HCT116 (cell line): ENCODE results near the gene VSTM2B. TPM values are rescaled to one million over a fixed set of nuclear protein-coding genes. Genes with fewer than 3 reads are reported as not detected.
A peak's percentile ranks its signal among the peaks of the same experiment; 100 is the strongest.

Experiments
- ATAC-seq: fragments of 200-7000 bp; cut with Tn5 transposase; 2 replicates; pipeline ENCODE4 v1.9.1; 2020; ENCODE audit warnings: mild to moderate bottlenecking, moderate library complexity
- BruUV-seq: library from RNA; stranded (reverse); fragments of 400-500 nt; replicated peaks from 2 replicates; lab custom pipeline; 2021; lab: Mats Ljungman, UMichigan
- CTCF ChIA-PET: fragments of 300-600 bp; sonication (Branson Sonifier 250); formaldehyde crosslinking; loops from one replicate; lab custom pipeline; 2021; ENCODE audit warnings: antibody characterized with exemption; lab: Charles Lee
- POLR2A ChIA-PET: fragments of 300-600, 350-600 bp; sonication (Branson Sonifier 250); formaldehyde crosslinking; loops from one replicate; lab custom pipeline; 2021; ENCODE audit warnings: antibody characterized with exemption; lab: Charles Lee
- RAD21 ChIA-PET, 2 experiments: fragments of 300-600 bp; sonication (Branson Sonifier 250); formaldehyde crosslinking; loops; one replicate each; lab custom pipeline; 2023; ENCODE audit warnings: low total read pairs in 2 of 2; ENCODE audit not compliant: uncharacterized antibody in 2 of 2, unreplicated experiment in 2 of 2, low non-redundant PET in 1 of 2; lab: Charles Lee
- DNase-seq: peaks from one replicate; pipeline ENCODE4 v3.0.0-alpha.2; 2010; ENCODE audit warnings: low read depth, low spot score
- H2AFZ ChIP-seq: fragments of 200-600 bp; shearing (Covaris generic), sonication (generic); 2 replicates; pipeline ENCODE4 v1.6.1; 2017; ENCODE audit warnings: low read depth, mixed run types, mixed read lengths, antibody characterized with exemption, low read length; ENCODE audit not compliant: poor library complexity, severe bottlenecking
- H3K27ac ChIP-seq: 2 replicates; pipeline ENCODE4 v1.5.1; 2012; ENCODE audit warnings: low read depth, low read length
- H3K27me3 ChIP-seq: fragments of 200-600 bp; sonication (generic); 2 replicates; pipeline ENCODE4 v1.6.1; 2016; ENCODE audit warnings: mixed run types, low read length, mixed read lengths; ENCODE audit not compliant: insufficient read depth
- H3K36me3 ChIP-seq, 2 experiments: fragments of 200-500 bp in 1 of 2; fragments of 200-600 bp in 1 of 2; sonication (Bioruptor generic) in 1 of 2; sonication (generic) in 1 of 2; 2 replicates each; pipeline versions ENCODE4 v1.5.1 to v1.6.1; 2014 to 2016; ENCODE audit warnings: low read length in 2 of 2, inconsistent platforms in 1 of 2, mixed read lengths in 1 of 2, mixed run types in 1 of 2; ENCODE audit not compliant: insufficient read depth in 2 of 2, control insufficient read depth in 1 of 2
- H3K4me1 ChIP-seq, 2 experiments: fragments of 200-600 bp in 1 of 2; sonication (generic) in 1 of 2; 2 replicates each; pipeline versions ENCODE4 v1.5.1 to v1.6.1; 2012 to 2017; ENCODE audit warnings: low read length in 2 of 2, inconsistent platforms in 1 of 2, mild to moderate bottlenecking in 1 of 2, mixed read lengths in 1 of 2, mixed run types in 1 of 2, moderate library complexity in 1 of 2; ENCODE audit not compliant: insufficient read depth in 2 of 2, control insufficient read depth in 1 of 2
- H3K4me2 ChIP-seq: fragments of 200-600 bp; sonication (generic); 2 replicates; pipeline ENCODE4 v1.6.1; 2017; ENCODE audit warnings: mixed run types, low read length, mixed read lengths
- H3K4me3 ChIP-seq, 2 experiments: fragments of 200-600 bp in 1 of 2; sonication (generic) in 1 of 2; replicated peaks in 1 of 2; 2 replicates each; pipeline ENCODE4 v1.5.1; 2011 to 2016; ENCODE audit warnings: low read length in 2 of 2, control low read depth in 1 of 2, low read depth in 1 of 2, mild to moderate bottlenecking in 1 of 2, mixed read lengths in 1 of 2, mixed run types in 1 of 2
- H3K79me2 ChIP-seq: fragments of 200-600 bp; sonication (generic); 2 replicates; pipeline ENCODE4 v1.6.1; 2017; ENCODE audit warnings: mild to moderate bottlenecking, mixed run types, low read length, moderate library complexity, mixed read lengths; ENCODE audit not compliant: insufficient read depth
- H3K9ac ChIP-seq: fragments of 200-600 bp; sonication (generic); 2 replicates; pipeline ENCODE4 v1.6.1; 2016; ENCODE audit warnings: low read length, mixed read lengths
- H3K9me2 ChIP-seq: fragments of 200-600 bp; sonication (generic), shearing (Covaris generic); 2 replicates; pipeline ENCODE4 v1.6.1; 2017; ENCODE audit warnings: mixed run types, mild to moderate bottlenecking, moderate library complexity; ENCODE audit not compliant: insufficient read depth
- H3K9me3 ChIP-seq, 2 experiments: fragments of 200-500 bp in 1 of 2; fragments of 200-600 bp in 1 of 2; sonication (Bioruptor generic) in 1 of 2; sonication (generic) in 1 of 2; 2 replicates each; pipeline ENCODE4 v1.6.1; 2014 to 2017; ENCODE audit warnings: low read length in 2 of 2, mixed read lengths in 2 of 2, inconsistent platforms in 1 of 2, low read depth in 1 of 2, mild to moderate bottlenecking in 1 of 2, mixed run types in 1 of 2, moderate library complexity in 1 of 2; ENCODE audit not compliant: control insufficient read depth in 1 of 2, insufficient read depth in 1 of 2
- H4K20me1 ChIP-seq: fragments of 200-600 bp; sonication (generic), shearing (Covaris generic); 2 replicates; pipeline ENCODE4 v1.6.1; 2017; ENCODE audit warnings: mixed run types, mild to moderate bottlenecking, moderate library complexity; ENCODE audit not compliant: insufficient read depth
- ATF3 ChIP-seq: IDR thresholded peaks from 2 replicates; pipeline ENCODE4 v1.6.1; 2012
- CBX3 ChIP-seq: IDR thresholded peaks from 2 replicates; pipeline ENCODE4 v1.6.1; 2012; ENCODE audit warnings: low read depth
- CEBPB ChIP-seq: IDR thresholded peaks from 2 replicates; pipeline ENCODE4 v1.6.1; 2012; ENCODE audit warnings: low read depth
- EGR1 ChIP-seq: IDR thresholded peaks from 2 replicates; pipeline ENCODE4 v1.6.1; 2012; ENCODE audit warnings: low read depth
- ELF1 ChIP-seq: IDR thresholded peaks from 2 replicates; pipeline ENCODE4 v1.6.1; 2012; ENCODE audit warnings: low read depth, borderline replicate concordance
- EZH2 ChIP-seq: fragments of 200-600 bp; sonication (generic); IDR thresholded peaks from 2 replicates; pipeline ENCODE4 v1.6.1; 2017; ENCODE audit warnings: antibody characterized with exemption, mixed run types
- EZH2phosphoT487 ChIP-seq: fragments of 200-600 bp; IDR thresholded peaks from 2 replicates; pipeline ENCODE4 v1.6.1; 2018; ENCODE audit warnings: antibody characterized with exemption, borderline replicate concordance
- FOSL1 ChIP-seq: IDR thresholded peaks from 2 replicates; pipeline ENCODE4 v1.6.1; 2012; ENCODE audit warnings: low read depth
- POLR2A ChIP-seq: IDR thresholded peaks from 2 replicates; pipeline ENCODE4 v1.7.0; 2011; ENCODE audit warnings: borderline replicate concordance; ENCODE audit not compliant: insufficient read depth, insufficient read length; ENCODE audit errors: extremely low read depth
- RAD21 ChIP-seq: IDR thresholded peaks from 2 replicates; pipeline ENCODE4 v1.6.1; 2012; ENCODE audit warnings: low read depth, mild to moderate bottlenecking
- SIN3A ChIP-seq: IDR thresholded peaks from 2 replicates; pipeline ENCODE4 v1.6.1; 2012; ENCODE audit warnings: low read depth
- SP1 ChIP-seq: IDR thresholded peaks from 2 replicates; pipeline ENCODE4 v1.6.1; 2012; ENCODE audit warnings: low read depth
- SRF ChIP-seq: IDR thresholded peaks from 2 replicates; pipeline ENCODE4 v1.6.1; 2012; ENCODE audit warnings: low read depth
- TCF7L2 ChIP-seq: IDR thresholded peaks from 2 replicates; pipeline ENCODE4 v1.7.0; 2011; ENCODE audit warnings: borderline replicate concordance, inconsistent platforms; ENCODE audit not compliant: insufficient read depth, insufficient read length; ENCODE audit errors: extremely low read depth
- YY1 ChIP-seq: IDR thresholded peaks from 2 replicates; pipeline ENCODE4 v1.6.1; 2011; ENCODE audit warnings: low read length, low read depth, moderate library complexity, mild to moderate bottlenecking; ENCODE audit not compliant: insufficient replicate concordance; ENCODE audit errors: extremely low read depth
- ZFX ChIP-seq: fragments of 450-650 bp; IDR thresholded peaks from 2 replicates; pipeline ENCODE4 v1.6.1; 2017
- ZNF274 ChIP-seq: fragments of 200-500 bp; sonication (Bioruptor generic); IDR thresholded peaks from 2 replicates; pipeline ENCODE4 v1.6.1; 2014; ENCODE audit warnings: mild to moderate bottlenecking, low read depth, low read length, inconsistent platforms
- intact Hi-C: fragments of 100-400 bp; cut with micrococcal nuclease; formaldehyde crosslinking; loops from 2 replicates; pipeline ENCODE4 v1.10.0; 2022
- total RNA-seq: library from RNA; stranded (reverse); gene quantifications from one replicate; pipeline ENCODE4 v1.2.1, GENCODE V29; 2021; ENCODE audit not compliant: unreplicated experiment
- TF ChIP-seq, protein P1 (sequence below): IDR thresholded peaks from 2 replicates; pipeline ENCODE4 v1.6.1; 2012; ENCODE audit warnings: low read depth
- TF ChIP-seq, protein P2 (sequence below): IDR thresholded peaks from 2 replicates; pipeline ENCODE4 v1.6.1; 2011; ENCODE audit warnings: mild to moderate bottlenecking, low read length, moderate library complexity; ENCODE audit not compliant: insufficient replicate concordance; ENCODE audit errors: extremely low read depth
- TF ChIP-seq, protein P3 (sequence below): IDR thresholded peaks from 2 replicates; pipeline ENCODE4 v1.6.1; 2012

VSTM2B gene
- total RNA-seq, 1 experiment from 2014 or later: not detected

DNA sequence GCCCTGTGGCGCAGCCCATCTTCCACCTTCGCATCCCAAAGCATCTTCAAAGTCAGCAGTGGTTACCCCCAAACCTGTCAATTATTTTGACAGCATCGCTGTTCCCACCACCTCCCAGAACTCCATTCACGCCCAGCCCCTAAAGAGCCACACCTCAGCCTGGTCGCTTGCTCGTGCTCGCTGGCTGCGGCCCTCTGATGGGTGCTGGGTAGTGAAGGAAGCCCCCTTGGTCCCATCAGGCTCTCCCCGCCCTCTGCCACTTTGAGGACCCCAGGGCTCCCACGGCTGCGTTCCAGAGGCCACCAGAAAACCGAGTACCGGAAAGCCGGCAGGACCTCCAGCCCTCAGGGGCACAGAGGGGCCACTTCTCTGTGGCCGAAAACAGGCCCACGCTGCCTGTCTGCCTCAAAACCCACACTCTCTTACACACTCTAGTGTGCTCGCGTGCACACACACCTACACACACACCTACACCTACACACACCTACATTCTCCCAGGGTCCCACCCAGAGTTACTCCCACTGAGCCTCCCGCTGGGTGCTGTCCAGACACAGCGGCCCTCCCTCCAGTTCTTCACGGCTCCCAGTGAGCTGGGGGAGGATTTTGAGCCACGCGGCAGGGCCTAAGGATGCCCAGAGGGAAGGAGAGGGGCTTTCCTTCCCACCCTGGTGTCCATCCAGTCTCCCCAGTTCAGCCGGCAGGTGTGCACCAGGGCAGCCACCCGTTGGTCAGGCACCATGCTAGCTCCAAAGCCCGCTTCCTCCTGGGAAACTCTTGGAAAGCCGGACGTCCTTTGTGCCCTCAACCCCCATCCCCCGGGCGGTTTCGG lies 1.9 kb downstream of the VSTM2B start:
- peaks cover 13% of the 10 kb centered on the region; the same call in 1 of the 2 replicates for H3K27me3 ChIP-seq
- no peaks in the 10 kb centered on the region for H4K20me1 ChIP-seq
- peak overlapping the region; percentile 49 for H3K4me2 ChIP-seq
- BruUV-seq: no TSS peak
- intact Hi-C loops: loop anchor here (5.0 kb wide), 1 partner anchor 60 kb away; no protein-coding TSS in a partner anchor
- H3K9me3 ChIP-seq: no peaks in the 10 kb centered on the region
- peak overlapping the region; percentile 65 for H2AFZ ChIP-seq
- POLR2A ChIA-PET: no interaction called here
- TF ChIP-seq SRF (no peak), SIN3A (no peak), POLR2A (no peak), ELF1 (no peak), ZFX (no peak), YY1 (no peak), CEBPB (no peak), SP1 (no peak), EZH2 (no peak), EGR1 (no peak), ZNF274 (no peak), RAD21 (no peak), FOSL1 (no peak), EZH2phosphoT487 (no peak), TCF7L2 (no peak), ATF3 (no peak), CBX3 (no peak)
- TF ChIP-seq, protein P1, sequence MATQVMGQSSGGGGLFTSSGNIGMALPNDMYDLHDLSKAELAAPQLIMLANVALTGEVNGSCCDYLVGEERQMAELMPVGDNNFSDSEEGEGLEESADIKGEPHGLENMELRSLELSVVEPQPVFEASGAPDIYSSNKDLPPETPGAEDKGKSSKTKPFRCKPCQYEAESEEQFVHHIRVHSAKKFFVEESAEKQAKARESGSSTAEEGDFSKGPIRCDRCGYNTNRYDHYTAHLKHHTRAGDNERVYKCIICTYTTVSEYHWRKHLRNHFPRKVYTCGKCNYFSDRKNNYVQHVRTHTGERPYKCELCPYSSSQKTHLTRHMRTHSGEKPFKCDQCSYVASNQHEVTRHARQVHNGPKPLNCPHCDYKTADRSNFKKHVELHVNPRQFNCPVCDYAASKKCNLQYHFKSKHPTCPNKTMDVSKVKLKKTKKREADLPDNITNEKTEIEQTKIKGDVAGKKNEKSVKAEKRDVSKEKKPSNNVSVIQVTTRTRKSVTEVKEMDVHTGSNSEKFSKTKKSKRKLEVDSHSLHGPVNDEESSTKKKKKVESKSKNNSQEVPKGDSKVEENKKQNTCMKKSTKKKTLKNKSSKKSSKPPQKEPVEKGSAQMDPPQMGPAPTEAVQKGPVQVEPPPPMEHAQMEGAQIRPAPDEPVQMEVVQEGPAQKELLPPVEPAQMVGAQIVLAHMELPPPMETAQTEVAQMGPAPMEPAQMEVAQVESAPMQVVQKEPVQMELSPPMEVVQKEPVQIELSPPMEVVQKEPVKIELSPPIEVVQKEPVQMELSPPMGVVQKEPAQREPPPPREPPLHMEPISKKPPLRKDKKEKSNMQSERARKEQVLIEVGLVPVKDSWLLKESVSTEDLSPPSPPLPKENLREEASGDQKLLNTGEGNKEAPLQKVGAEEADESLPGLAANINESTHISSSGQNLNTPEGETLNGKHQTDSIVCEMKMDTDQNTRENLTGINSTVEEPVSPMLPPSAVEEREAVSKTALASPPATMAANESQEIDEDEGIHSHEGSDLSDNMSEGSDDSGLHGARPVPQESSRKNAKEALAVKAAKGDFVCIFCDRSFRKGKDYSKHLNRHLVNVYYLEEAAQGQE: no peak
- TF ChIP-seq, protein P2, sequence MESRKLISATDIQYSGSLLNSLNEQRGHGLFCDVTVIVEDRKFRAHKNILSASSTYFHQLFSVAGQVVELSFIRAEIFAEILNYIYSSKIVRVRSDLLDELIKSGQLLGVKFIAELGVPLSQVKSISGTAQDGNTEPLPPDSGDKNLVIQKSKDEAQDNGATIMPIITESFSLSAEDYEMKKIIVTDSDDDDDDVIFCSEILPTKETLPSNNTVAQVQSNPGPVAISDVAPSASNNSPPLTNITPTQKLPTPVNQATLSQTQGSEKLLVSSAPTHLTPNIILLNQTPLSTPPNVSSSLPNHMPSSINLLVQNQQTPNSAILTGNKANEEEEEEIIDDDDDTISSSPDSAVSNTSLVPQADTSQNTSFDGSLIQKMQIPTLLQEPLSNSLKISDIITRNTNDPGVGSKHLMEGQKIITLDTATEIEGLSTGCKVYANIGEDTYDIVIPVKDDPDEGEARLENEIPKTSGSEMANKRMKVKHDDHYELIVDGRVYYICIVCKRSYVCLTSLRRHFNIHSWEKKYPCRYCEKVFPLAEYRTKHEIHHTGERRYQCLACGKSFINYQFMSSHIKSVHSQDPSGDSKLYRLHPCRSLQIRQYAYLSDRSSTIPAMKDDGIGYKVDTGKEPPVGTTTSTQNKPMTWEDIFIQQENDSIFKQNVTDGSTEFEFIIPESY: no peak
- TF ChIP-seq, protein P3, sequence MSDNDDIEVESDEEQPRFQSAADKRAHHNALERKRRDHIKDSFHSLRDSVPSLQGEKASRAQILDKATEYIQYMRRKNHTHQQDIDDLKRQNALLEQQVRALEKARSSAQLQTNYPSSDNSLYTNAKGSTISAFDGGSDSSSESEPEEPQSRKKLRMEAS: no peak
- CTCF ChIA-PET: interaction anchor here (0.9 to 1.8 kb wide), 8 partner anchors 8 to 264 kb away, joined by 3 to 13 read pairs (median 4); no protein-coding TSS in a partner anchor
- H3K4me3 ChIP-seq: no peak overlapping the region
- peaks cover 0 to 8% of the 10 kb centered on the region in 2 experiments; a peak in 1 of 4 replicates for H3K4me1 ChIP-seq
- no peak overlapping the region for H3K9ac ChIP-seq
- H3K36me3 ChIP-seq: no peaks in the 10 kb centered on the region
- ATAC-seq (peak; percentile 41), DNase-seq (no peak)
- RAD21 ChIA-PET: interaction anchor here (1.0 to 1.1 kb wide), 2 partner anchors 60 kb away, joined by 3 to 4 read pairs; no protein-coding TSS in a partner anchor
- no peak overlapping the region for H3K27ac ChIP-seq
- no peaks in the 10 kb centered on the region for H3K79me2 ChIP-seq
- H3K9me2 ChIP-seq: no peaks in the 10 kb centered on the region
